Testis (tissue), 3 donors: ENCODE measurements around the gene PRDM15. TPM values are rescaled to one million over a fixed set of nuclear protein-coding genes. Genes with fewer than 3 reads are reported as not detected.

ENCODE experiments used
- DNase-seq: peaks from one replicate; pipeline ENCODE4 v3.0.0-alpha.2; 2019
- H3K27ac ChIP-seq, 2 donors: fragments of 200-600 bp; sonication (generic); one replicate each; pipeline ENCODE4 v1.5.1; 2019
- H3K27me3 ChIP-seq: fragments of 200-600 bp; sonication (generic); one replicate; pipeline ENCODE4 v1.5.1; 2019
- H3K36me3 ChIP-seq: fragments of 200-600 bp; sonication (generic); one replicate; pipeline ENCODE4 v1.5.1; 2017; ENCODE audit warnings: low read depth; ENCODE audit errors: missing control alignments
- H3K4me1 ChIP-seq: fragments of 200-600 bp; sonication (generic); one replicate; pipeline ENCODE4 v1.5.1; 2019
- H3K4me3 ChIP-seq, 2 donors: fragments of 200-600 bp; sonication (generic); one replicate each; pipeline ENCODE4 v1.5.1; 2017 to 2019
- H3K9me3 ChIP-seq: fragments of 200-600 bp; sonication (generic); one replicate; pipeline ENCODE4 v1.5.1; 2017
- POLR2A ChIP-seq: fragments of 450-650 bp; IDR thresholded peaks from one replicate; pipeline ENCODE4 v1.6.1; 2017; ENCODE audit warnings: antibody characterized with exemption, mild to moderate bottlenecking, moderate library complexity
- WGBS, 2 donors: methylation state at CpG; one replicate each; pipeline ENCODE4 v1.1.5; 2018; 5-methylcytosine and 5-hydroxymethylcytosine counted together
- intact Hi-C: fragments of 100-400 bp; cut with DNase I; formaldehyde crosslinking; loops from one replicate; pipeline ENCODE4 v1.15.1; 2023; ENCODE audit warnings: low total_unique reads
- polyA plus RNA-seq: library from polyadenylated mRNA; stranded (reverse); fragments of 350-450 nt; fragmentation: Illumina TruSeq; extraction: RNeasy Lipid Tissue Mini Kit (QIAGEN cat#74804); gene quantifications from one replicate; pipeline ENCODE4 v1.2.3, GENCODE V29; 2014; ENCODE audit warnings: low read depth, low replicate concordance; ENCODE audit not compliant: insufficient read depth
- total RNA-seq, 2 donors: library from RNA; depleted of rRNA; stranded (reverse); fragments of >200 nt; gene quantifications; one replicate each; pipeline ENCODE4 v1.2.3, GENCODE V29; 2016
- TF ChIP-seq, protein P1 (sequence below), 3 experiments: fragments of 450-650 bp in 2 of 3; fragments of 200-600 bp in 1 of 3; sonication (generic) in 1 of 3; IDR thresholded peaks; one replicate each; pipeline ENCODE4 v1.5.1; 2016 to 2019; ENCODE audit warnings: antibody characterized with exemption in 3 of 3, mild to moderate bottlenecking in 2 of 3, moderate library complexity in 1 of 3

Gene PRDM15
- total and polyA plus RNA-seq, 3 donors from 2014 or later, result 8.2 to 21.4 (median 18.8) TPM

DNA sequence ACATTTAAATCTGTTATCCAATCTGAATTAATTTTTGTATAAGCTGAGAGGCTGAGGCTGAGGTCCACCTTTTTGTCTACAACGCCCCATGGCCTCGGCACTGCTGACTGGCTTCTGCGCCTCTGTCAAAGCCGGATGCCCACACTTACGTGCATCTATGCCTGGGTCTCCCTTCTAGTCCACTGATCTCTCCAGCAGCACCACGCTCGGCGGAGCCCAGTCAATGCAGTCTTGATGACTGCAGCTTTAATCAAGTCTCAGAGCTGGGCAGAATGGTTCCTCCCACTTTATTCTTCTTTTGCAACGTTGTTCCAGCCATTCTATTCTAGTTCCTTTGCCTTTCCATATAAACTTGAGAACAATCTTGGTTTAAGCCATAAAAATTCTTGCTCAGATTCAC lies 9.4 kb downstream of the PRDM15 start:
- no peak overlapping the region for H3K27ac ChIP-seq
- H3K9me3 ChIP-seq, result no peaks in the 10 kb centered on the region
- H3K4me1 ChIP-seq, result no peaks in the 10 kb centered on the region
- 91 to 92% methylated on average over 9 of the region's 9 CpGs for WGBS, 2 donors
- H3K4me3 ChIP-seq, result no peak overlapping the region
- no peaks in the 10 kb centered on the region for H3K27me3 ChIP-seq
- intact Hi-C loops, result no loop called here
- H3K36me3 ChIP-seq, result no peaks in the 10 kb centered on the region
- no peak for DNase-seq
- TF ChIP-seq POLR2A, result no peak
- TF ChIP-seq, protein P1, sequence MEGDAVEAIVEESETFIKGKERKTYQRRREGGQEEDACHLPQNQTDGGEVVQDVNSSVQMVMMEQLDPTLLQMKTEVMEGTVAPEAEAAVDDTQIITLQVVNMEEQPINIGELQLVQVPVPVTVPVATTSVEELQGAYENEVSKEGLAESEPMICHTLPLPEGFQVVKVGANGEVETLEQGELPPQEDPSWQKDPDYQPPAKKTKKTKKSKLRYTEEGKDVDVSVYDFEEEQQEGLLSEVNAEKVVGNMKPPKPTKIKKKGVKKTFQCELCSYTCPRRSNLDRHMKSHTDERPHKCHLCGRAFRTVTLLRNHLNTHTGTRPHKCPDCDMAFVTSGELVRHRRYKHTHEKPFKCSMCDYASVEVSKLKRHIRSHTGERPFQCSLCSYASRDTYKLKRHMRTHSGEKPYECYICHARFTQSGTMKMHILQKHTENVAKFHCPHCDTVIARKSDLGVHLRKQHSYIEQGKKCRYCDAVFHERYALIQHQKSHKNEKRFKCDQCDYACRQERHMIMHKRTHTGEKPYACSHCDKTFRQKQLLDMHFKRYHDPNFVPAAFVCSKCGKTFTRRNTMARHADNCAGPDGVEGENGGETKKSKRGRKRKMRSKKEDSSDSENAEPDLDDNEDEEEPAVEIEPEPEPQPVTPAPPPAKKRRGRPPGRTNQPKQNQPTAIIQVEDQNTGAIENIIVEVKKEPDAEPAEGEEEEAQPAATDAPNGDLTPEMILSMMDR (IDR thresholded peaks at IDR 0.05), result no peak

DNA sequence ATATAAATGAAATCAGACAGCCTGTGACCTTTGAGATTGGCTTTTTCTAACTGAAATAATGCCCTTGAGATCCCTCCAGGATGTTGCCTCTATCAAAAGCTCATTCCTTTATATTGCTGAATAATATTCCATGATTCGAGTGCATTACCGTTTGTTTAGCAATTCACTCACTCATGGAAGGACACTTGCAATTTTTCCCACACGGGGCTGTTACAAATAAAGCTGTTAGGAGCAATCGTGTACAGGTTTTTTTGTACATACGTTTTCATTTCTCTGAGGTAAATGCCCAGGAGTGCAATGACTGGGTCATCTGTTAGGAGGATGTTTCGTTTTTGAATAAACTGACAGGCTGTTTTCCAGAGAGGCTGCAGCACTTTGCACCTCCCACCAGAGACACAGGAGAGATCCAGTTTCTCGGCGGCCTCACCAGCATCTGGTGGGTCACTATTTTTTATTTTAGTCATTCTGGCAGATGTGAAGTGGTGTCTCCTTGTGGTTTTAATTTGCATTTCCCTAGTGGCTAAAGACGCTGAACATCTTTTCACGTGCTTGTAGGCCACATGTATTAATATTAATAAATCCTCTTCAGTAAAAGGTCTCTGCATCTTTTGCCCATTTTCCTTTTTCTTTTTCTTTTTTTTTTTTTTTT lies 11.0 kb downstream of the PRDM15 start:
- intact Hi-C loops, result no loop called here

DNA sequence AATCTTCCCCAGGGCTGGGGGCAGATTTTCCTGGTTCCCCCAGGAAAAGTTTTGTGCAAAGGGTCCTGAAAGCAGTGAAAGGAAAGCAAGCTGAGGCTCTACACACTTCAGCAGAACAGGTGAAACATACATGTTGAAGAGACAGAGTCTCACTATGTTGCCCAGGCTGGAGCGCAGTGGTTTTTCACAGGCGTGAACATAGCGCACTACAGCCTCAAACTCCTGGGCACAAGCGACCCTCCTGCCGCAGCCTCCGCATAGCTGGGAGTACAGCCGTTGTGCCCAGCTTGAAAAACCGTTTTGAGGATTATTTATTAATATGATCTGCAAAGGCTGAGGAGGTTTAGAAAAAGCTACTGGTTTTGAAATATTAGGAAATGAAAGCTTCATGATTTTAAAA lies 11.8 kb downstream of the PRDM15 start:
- Histone ChIP-seq H3K4me1 (no peaks in the 10 kb centered on the region), H3K36me3 (no peaks in the 10 kb centered on the region), H3K4me3 (no peak overlapping the region), H3K9me3 (no peaks in the 10 kb centered on the region), H3K27ac (no peak overlapping the region), H3K27me3 (no peaks in the 10 kb centered on the region)
- TF ChIP-seq POLR2A, result no peak
- TF ChIP-seq, protein P1 (IDR thresholded peaks at IDR 0.05), result no peak
- intact Hi-C loops, result no loop called here
- no peak for DNase-seq
- WGBS, 2 donors, result 86 to 92% methylated on average over 8 of the region's 8 CpGs

More for the DNA sequence above, 11.0 kb downstream of the PRDM15 start:
- no peaks in the 10 kb centered on the region for H3K27me3 ChIP-seq
- H3K36me3 ChIP-seq, result no peaks in the 10 kb centered on the region
- 88 to 89% methylated on average over 10 of the region's 10 CpGs for WGBS, 2 donors
- TF ChIP-seq, protein P1 (IDR thresholded peaks at IDR 0.05), result no peak
- no peak for TF ChIP-seq POLR2A
- DNase-seq, result no peak
- no peaks in the 10 kb centered on the region for H3K4me1 ChIP-seq
- H3K9me3 ChIP-seq, result no peaks in the 10 kb centered on the region
- H3K27ac ChIP-seq, result no peak overlapping the region
- H3K4me3 ChIP-seq, result no peak overlapping the region

DNA sequence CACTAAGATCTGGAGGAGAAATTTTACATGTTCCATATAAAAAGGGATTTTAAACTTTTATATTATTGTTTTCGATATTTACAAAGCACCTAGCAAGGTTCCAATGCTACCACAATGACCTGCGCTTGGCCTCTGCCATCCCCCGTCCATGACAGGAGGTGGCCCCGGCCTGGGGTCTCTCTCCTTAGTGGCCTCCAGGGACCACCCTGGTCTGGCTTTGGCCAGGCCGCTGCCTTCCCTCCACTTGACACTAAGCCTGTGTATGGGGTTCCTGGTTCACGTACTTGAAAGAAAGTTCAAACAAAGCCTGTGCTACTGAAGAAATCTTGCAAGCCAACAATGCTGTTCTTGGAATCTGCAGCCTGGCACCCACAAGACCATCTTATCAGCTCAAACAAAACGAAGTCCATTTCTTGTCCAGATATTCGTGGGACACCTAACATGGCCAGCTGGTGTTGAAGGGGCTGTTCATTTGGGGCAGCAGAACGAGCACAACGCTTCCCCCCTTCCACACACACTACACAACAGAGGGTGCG lies 12.8 kb downstream of the PRDM15 start:
- H3K4me1 ChIP-seq, result no peaks in the 10 kb centered on the region
- H3K4me3 ChIP-seq, result no peak overlapping the region
- WGBS, 2 donors, result 70 to 83% methylated on average over 11 of the region's 11 CpGs
- DNase-seq, result no peak
- no peaks in the 10 kb centered on the region for H3K9me3 ChIP-seq
- H3K27ac ChIP-seq, result no peak overlapping the region
- no peaks in the 10 kb centered on the region for H3K27me3 ChIP-seq
- intact Hi-C loops, result no loop called here
- no peaks in the 10 kb centered on the region for H3K36me3 ChIP-seq
- TF ChIP-seq, protein P1 (IDR thresholded peaks at IDR 0.05), result no peak
- TF ChIP-seq POLR2A, result no peak
